Psoas muscle (tissue), 8 donors: Measurements from ENCODE around the gene UBE2L3. TPM values are rescaled to one million over a fixed set of nuclear protein-coding genes. Genes with fewer than 3 reads are reported as not detected.
"Not testable (repeated sequence)": the region's sequence is repeated elsewhere in the genome, so short reads cannot be mapped to it uniquely, and the experiment has no call there.

Experiments used
- ATAC-seq, 4 donors: fragments of 200-7000 bp; cut with Tn5 transposase; one replicate each; pipeline ENCODE4 v1.9.1; 2020; ENCODE audit warnings: moderate library complexity in 3 of 4, mild to moderate bottlenecking in 2 of 4
- DNase-seq, 2 donors: peaks; one replicate each; pipeline ENCODE4 v3.0.0-alpha.2; 2020
- H3K27ac ChIP-seq: fragments of 200-600 bp; one replicate; pipeline ENCODE4 v1.8.0; 2022
- H3K27me3 ChIP-seq, 3 donors: fragments of 200-600 bp in 1 of 3; one replicate each; pipeline versions ENCODE4 v1.6.1 to v1.8.0; 2013 to 2022; ENCODE audit warnings: low read length in 2 of 3, mild to moderate bottlenecking in 2 of 3, moderate library complexity in 1 of 3; ENCODE audit not compliant: insufficient read depth in 3 of 3
- H3K36me3 ChIP-seq, 2 donors: fragments of 200-600 bp in 1 of 2; one replicate each; pipeline versions ENCODE4 v1.6.1 to v1.8.0; 2013 to 2022; ENCODE audit warnings: low read depth in 1 of 2, mild to moderate bottlenecking in 1 of 2, moderate library complexity in 1 of 2; ENCODE audit not compliant: insufficient read depth in 1 of 2
- H3K4me1 ChIP-seq: fragments of 200-600 bp; one replicate; pipeline ENCODE4 v1.8.0; 2022
- H3K4me3 ChIP-seq: fragments of 200-600 bp; one replicate; pipeline ENCODE4 v1.8.0; 2022; ENCODE audit warnings: mild to moderate bottlenecking
- H3K9me3 ChIP-seq: fragments of 200-600 bp; one replicate; pipeline ENCODE4 v1.8.0; 2022
- WGBS, 3 donors: extraction: QIAGEN DNeasy Blood & Tissue Kit; methylation state at CpG; one replicate each; pipeline versions ENCODE4 v1.1.6 to v1.1.7; 2013; 5-methylcytosine and 5-hydroxymethylcytosine counted together
- intact Hi-C, 2 donors: fragments of 100-400 bp; cut with DNase I; formaldehyde crosslinking; loops; one replicate each; pipeline versions ENCODE4 v1.11.0 to v1.14.2; 2022
- polyA plus RNA-seq, 3 donors: library from polyadenylated mRNA; stranded (reverse); fragments of 200-250 nt; gene quantifications; one replicate each; pipeline ENCODE4 v1.2.3, GENCODE V29; 2013
- total RNA-seq, 4 donors: library from RNA; stranded (reverse); fragmentation: NEBNext Ultra II Directional in 2 of 4; extraction: Animal tissue kit (Norgen Biotek cat#: 25700) in 2 of 4; gene quantifications; one replicate each; pipeline versions ENCODE4 v1.2.1 to v1.2.4, GENCODE V29; 2021 to 2023
- TF ChIP-seq, protein P1 (sequence below): fragments of 200-600 bp; IDR thresholded peaks from one replicate; pipeline ENCODE4 v1.8.0; 2022; ENCODE audit warnings: antibody characterized with exemption
- donor health status: healthy with polysubstance abuse.
- donor health status: DM: no; HTN: no; CAD: no; lungs with moderate emphysema.
- donor health status: Bipolar disorder and iron deficiency.
- donor health status: healthy.
- donor health status: DM: yes; HTN: yes; CAD: no.
- donor health status: DM: no; HTN: no; CAD: no.
- donor health status: DM: no; HTN: no; CAD: no.
- donor health status: DM: yes; HTN: yes; CAD: no.

Gene UBE2L3
- total and polyA plus RNA-seq, 7 donors, result 44.9 to 144 (median 56.7) TPM

DNA sequence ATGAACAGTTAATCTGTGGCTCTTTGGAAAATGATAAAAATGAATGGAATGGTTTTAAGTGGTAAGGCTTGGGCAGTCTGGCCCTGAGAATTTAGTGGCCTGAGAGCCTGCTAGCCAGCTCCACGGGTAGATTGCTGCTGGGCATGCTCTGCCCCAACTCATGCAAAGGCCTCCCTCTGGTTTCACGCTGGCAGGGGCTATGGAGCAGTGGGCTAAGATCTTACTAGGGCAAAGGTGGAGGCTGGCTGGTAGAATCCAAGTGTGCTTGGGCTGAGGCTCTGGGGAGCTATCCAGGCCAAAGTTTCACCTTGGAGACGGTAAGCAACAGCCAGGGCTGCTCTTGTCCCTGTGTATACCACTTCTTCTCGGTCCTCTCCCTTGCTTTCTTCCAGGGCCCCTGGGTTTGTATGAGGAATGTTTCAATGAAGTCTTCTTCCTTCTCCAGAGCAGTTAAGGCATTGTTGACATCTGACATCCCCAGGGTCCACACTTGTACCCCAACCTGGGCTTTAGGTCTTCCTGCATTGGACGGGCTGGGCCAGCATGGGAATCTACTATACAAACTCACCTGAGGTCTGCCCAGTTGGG lies 27.4 kb downstream of the UBE2L3 start:
- H3K36me3 ChIP-seq, result peaks cover 4 to 37% of the 10 kb centered on the region in 2 donors
- ATAC-seq (no peak), DNase-seq (no peak)
- no peak overlapping the region for H3K4me3 ChIP-seq
- no peak overlapping the region for H3K27ac ChIP-seq
- H3K4me1 ChIP-seq, result peaks cover 34% of the 10 kb centered on the region
- intact Hi-C loops, result loop anchor here in 1 of 2 donors (5.0 kb wide), 1 partner anchor 32 kb away; no protein-coding TSS in a partner anchor
- TF ChIP-seq, protein P1, sequence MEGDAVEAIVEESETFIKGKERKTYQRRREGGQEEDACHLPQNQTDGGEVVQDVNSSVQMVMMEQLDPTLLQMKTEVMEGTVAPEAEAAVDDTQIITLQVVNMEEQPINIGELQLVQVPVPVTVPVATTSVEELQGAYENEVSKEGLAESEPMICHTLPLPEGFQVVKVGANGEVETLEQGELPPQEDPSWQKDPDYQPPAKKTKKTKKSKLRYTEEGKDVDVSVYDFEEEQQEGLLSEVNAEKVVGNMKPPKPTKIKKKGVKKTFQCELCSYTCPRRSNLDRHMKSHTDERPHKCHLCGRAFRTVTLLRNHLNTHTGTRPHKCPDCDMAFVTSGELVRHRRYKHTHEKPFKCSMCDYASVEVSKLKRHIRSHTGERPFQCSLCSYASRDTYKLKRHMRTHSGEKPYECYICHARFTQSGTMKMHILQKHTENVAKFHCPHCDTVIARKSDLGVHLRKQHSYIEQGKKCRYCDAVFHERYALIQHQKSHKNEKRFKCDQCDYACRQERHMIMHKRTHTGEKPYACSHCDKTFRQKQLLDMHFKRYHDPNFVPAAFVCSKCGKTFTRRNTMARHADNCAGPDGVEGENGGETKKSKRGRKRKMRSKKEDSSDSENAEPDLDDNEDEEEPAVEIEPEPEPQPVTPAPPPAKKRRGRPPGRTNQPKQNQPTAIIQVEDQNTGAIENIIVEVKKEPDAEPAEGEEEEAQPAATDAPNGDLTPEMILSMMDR, result no peak
- no peaks in the 10 kb centered on the region for H3K9me3 ChIP-seq
- no peaks in the 10 kb centered on the region for H3K27me3 ChIP-seq
- WGBS, 3 donors, result 42 to 48% (median 43%) methylated on average over 5 of the region's 5 CpGs

DNA sequence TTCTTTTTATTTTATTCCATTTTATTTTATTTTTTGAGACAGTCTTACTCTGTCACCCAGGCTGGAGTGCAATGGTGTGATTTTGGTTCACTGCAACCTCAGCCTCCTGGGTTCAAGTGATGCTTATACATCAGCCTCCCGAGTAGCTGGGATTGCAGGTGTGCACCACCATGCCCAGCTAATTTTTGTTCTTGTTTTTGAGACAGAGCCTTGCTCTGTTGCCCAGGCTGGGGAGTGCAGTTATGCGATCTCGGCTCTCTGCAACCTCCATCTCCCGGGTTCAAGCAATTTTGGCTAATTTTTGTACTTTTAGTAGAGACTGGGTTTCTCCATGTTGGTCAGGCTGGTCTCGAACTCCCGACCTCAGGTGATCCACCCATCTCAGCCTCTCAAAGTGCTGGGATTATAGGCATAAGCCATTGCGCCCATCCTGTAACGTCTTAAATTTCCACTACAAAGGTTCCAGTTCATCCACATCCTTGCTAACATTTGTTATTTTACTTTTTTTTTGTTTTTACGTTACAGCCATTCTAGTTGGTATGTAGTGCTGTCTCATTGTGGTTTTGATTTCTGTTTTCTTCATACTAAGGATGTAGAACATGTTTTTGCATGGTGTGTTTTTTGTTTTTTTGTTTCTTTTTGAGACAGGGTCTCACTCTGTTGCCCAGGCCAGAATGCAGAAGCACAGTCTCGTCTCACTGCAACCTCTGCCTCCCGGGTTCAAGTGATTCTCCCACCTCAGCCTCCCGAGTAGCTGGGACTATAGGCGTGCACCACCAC lies 29.0 kb downstream of the UBE2L3 start:
- DNase-seq, H3K4me3 ChIP-seq, ATAC-seq, H3K27ac ChIP-seq, H3K27me3 ChIP-seq, intact Hi-C loops, H3K9me3 ChIP-seq: not testable (repeated sequence)
- H3K36me3 ChIP-seq, result peaks cover 4 to 37% of the 10 kb centered on the region in 2 donors
- 96 to 97% (median 96%) methylated on average over 13 of the region's 13 CpGs for WGBS, 3 donors
- peaks cover 18% of the 10 kb centered on the region for H3K4me1 ChIP-seq

DNA sequence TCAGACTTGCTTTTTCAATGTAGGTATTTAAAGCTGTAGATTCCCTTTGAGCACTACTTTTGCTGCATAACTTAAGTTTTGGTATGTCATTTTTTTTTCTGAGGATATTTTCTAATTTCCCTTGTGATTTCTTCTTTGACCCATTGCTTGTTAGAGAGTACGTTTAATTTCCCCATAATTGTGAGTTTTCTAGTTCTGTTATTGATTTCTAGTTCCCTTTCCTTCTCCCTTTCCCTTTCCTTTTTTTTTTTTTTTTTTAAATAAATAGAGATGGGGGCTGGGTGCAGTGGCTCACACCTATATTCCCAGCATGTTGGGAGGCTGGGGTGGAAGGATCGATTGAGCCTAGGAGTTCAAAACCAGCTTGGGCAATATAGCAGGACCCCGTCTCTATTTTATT lies 30.8 kb downstream of the UBE2L3 start:
- TF ChIP-seq, protein P1, result no peak
- intact Hi-C loops, result no loop called here
- H3K27ac ChIP-seq, result no peak overlapping the region
- H3K4me3 ChIP-seq, result no peak overlapping the region
- H3K9me3 ChIP-seq, result no peaks in the 10 kb centered on the region
- no peak for ATAC-seq
- H3K4me1 ChIP-seq, result peaks cover 7% of the 10 kb centered on the region
- DNase-seq, result no peak
- H3K36me3 ChIP-seq, result peaks cover 4 to 31% of the 10 kb centered on the region in 2 donors
- H3K27me3 ChIP-seq, result no peaks in the 10 kb centered on the region
- WGBS, 3 donors, result 86 to 89% (median 87%) methylated on average over 3 of the region's 3 CpGs

DNA sequence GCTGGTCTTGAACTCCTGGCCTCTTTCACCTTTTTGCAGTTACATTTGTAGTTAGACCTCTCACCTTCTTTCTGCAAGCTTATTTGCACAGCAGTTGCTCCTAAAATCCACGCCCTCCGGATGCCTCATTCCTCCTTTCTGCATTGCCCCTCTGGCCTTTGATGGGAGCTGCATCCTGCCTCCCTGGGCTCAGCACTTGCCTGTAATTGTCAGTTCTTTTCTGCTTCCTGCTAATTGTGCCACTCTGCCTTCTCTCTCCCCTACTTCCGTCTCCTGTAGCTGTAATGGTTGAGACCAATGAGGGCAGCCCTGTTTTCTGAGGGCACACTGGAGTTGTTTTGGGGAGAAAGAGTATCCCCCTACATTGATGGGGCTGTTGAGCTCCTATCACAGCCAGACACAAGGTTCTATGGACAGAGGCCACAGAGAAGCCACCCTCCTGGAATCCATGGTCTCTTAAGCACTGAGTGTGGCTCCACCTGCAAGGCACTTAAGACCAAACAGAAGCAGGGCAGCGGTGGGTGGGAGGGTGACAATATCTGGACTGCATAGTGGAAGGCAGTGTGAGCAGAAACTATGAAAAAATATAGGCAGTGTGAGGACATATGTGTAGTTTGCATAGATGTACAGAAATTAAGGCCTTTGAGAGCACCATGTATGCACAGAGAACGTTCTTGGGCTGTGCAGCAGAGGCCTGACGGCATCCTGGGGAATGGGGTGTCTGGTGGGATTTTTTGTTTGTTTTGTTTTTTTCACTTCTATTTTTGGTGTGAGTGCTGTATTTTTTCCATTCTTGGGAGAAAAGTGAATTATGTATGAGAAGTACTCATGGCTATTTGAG lies 31.8 kb downstream of the UBE2L3 start:
- DNase-seq (no peak), ATAC-seq (no peak)
- no peaks in the 10 kb centered on the region for H3K27me3 ChIP-seq
- intact Hi-C loops, result no loop called here
- no peak overlapping the region for H3K4me3 ChIP-seq
- H3K4me1 ChIP-seq, result peaks cover 7% of the 10 kb centered on the region
- WGBS, 3 donors, result 87 to 90% (median 89%) methylated on average over 6 of the region's 6 CpGs
- no peaks in the 10 kb centered on the region for H3K9me3 ChIP-seq
- H3K27ac ChIP-seq, result no peak overlapping the region
- peaks cover under 1 to 21% of the 10 kb centered on the region in 2 donors for H3K36me3 ChIP-seq
- TF ChIP-seq, protein P1, result no peak

DNA sequence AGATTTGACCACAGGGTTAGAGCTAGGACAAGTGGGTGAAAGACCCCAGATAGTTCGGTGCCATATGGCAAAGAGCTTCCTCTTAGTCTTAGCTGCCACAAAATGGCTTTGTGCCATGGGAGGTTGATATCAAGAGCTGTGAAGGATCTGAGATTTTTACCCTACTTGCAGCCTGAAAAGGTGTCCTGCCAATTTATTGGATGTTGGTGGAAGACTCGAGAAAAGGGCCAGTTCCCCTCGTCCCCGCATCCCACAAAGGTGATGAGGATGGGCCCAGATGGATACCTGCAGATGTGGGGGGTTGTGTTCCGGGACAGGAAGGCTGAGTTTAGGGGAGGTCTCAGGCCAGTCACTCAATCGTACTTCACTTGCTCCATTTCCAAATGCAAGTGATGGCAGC lies 35.1 kb downstream of the UBE2L3 start:
- 92 to 96% (median 96%) methylated on average over 6 of the region's 6 CpGs for WGBS, 3 donors
- Histone ChIP-seq H3K9me3 (no peaks in the 10 kb centered on the region), H3K27me3 (no peaks in the 10 kb centered on the region), H3K4me3 (no peak overlapping the region), H3K36me3 (no peaks in the 10 kb centered on the region), H3K4me1 (peaks cover 11% of the 10 kb centered on the region), H3K27ac (no peak overlapping the region)
- intact Hi-C loops, result no loop called here
- TF ChIP-seq, protein P1, result no peak
- no peak for DNase-seq
- ATAC-seq, result no peak
